ENCODE data around the gene ATP6V0A1.
"Not testable (repeated sequence)": the region's sequence is repeated elsewhere in the genome, so short reads cannot be mapped to it uniquely, and the experiment has no call there.

ATP6V0A1 gene

DNA sequence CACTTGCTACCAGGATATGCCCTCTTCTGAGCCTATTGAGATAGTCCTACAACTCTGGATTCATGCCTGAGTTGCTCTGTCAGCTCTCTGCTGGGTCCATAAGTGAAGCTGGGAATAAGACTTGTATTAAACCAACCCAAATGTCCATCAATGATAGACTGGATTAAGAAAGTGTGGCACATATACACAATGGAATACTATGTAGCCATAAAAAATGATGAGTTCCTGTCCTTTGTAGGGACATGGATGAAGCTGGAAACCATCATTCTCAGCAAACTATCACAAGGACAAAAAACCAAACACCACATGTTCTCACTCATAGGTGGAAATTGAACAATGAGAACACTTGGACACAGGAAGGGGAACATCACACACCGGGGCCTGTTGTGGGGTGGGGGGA lies 19.1 kb downstream of the ATP6V0A1 start:
- DNase-seq = not testable (repeated sequence)

DNA sequence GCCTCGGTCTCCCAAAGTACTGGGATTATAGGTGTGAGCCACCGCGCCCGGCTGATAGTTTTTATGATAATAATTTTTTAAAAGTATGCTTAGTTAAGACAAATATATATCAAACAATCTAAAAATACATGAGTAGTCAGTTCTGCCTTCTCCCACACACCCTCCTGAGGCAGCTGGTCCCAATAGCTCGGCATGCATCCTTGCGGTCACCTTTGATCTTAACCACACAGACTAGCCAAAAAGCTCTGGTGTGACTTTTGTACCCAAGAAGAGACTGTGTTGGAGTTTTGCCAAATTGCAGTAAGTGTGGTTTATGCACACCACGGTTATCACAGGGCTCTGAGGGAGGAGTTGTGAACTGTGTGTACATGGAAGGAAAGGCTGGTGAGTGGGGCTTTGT lies 25.6 kb downstream of the ATP6V0A1 start:
- peak; percentile 80 for DNase-seq

GRCh38 chr17:42485680-42486079 lies 27.0 kb downstream of the ATP6V0A1 start:
- DNase-seq = no peak

GRCh38 chr17:42488032-42488431 lies 29.4 kb downstream of the ATP6V0A1 start:
- DNase-seq = no peak

DNA sequence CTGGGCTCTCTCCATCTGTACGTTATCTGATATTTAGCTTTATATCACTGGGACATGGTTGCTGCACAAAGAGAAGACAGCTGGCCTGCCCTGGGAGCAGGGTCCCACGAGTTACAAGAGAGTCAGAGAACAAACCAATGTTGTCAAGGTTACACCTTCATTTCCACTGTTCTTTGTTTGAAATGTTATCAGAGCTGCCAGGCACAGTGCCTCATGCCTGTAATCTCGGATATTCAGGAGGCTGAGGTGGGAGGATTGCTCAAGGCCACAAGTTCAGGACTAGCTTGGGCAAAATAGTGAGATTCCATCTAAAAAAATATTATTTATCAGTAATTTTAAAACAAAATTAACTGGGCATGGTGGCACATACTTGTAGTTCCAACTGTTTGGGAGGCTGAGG lies 34.6 kb downstream of the ATP6V0A1 start:
- no peak for DNase-seq

GRCh38 chr17:42494673-42495072 lies 36.0 kb downstream of the ATP6V0A1 start:
- DNase-seq = no peak

GRCh38 chr17:42498828-42499227 lies 40.1 kb downstream of the ATP6V0A1 start:
- DNase-seq = no peak

GRCh38 chr17:42502091-42502490 lies 43.4 kb downstream of the ATP6V0A1 start:
- no peak for DNase-seq

DNA sequence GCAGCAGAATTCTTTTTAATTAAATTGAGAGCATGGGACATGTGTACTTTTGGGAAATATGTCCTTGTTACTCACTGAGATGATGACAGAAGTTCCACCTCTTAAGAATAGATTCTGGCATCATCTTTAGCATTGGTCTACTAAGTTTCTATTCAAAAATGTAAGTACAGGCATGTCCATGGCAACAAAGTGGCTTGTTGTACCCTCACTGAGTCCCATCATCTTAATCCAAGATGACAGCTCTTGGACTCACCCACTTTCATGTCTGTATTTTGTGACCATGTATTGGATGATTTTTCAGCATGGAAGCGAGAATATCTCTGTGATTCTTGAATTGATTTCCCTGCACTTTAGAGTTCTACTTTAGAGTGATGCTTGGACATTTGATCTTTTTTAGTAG lies 44.2 kb downstream of the ATP6V0A1 start:
- DNase-seq = no peak

GRCh38 chr17:42507671-42508070 lies 49.0 kb downstream of the ATP6V0A1 start:
- no peak for DNase-seq

DNA sequence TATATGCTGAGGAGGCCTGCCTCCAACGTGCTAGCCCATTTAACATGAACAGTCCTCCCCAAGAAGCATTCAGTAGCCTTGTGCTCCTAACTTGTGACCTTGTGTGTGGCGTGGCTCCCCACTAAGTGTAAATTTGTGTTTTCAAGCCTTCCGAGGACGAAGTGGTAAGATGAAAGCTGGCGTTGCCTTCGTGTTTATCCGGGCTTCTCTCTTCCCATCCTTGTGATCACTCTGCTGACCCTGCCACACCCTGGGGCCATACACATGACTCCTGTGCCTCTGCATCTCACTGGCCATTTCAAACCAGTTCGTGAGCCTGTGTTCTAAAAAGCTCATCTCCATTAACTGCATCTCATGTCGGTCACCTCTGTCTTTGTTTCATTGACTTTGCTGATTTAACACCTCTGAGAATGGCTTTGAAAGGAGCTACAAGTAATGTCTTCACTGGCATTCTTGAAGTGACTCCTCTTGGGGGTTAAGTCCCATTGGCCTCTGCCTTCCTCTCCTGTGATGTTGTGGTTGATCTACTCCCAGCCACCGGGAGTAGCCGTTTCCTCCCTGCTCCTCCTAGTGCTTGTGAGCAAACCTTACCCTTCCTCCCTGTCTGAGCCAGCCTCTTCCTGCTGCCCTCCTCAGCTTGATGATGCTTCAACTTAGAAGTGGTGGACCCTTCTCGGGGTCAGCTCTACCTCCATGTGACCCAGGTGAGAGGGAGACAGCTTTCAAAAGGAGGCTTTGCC lies 49.9 kb downstream of the ATP6V0A1 start:
- DNase-seq = no peak

- no peak for DNase-seq
These were observed 50.7 kb downstream of the ATP6V0A1 start for GRCh38 chr17:42509409-42509808.

- DNase-seq = no peak
These were observed 51.2 kb downstream of the ATP6V0A1 start for GRCh38 chr17:42509841-42510240.

DNA sequence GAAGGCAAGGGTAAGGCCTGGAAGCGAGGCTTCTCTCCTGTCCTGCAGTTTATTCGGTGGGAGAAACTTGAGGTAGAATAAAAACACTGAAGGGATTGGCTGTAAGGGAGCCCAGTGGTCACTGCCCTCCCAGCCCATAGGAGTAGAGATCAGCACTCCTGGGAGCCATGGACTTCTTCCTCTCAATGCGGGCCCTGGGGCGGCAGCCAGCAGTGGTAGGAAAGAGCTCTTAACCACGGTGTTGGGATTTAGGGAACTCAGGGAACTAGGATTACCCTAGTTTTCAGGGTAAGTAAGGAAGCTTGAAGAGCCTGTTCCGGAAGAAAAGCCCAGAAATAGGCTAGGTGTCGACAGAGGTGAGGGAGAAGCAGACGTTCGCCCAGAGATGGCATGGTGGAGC lies 53.6 kb downstream of the ATP6V0A1 start:
- DNase-seq = no peak

DNA sequence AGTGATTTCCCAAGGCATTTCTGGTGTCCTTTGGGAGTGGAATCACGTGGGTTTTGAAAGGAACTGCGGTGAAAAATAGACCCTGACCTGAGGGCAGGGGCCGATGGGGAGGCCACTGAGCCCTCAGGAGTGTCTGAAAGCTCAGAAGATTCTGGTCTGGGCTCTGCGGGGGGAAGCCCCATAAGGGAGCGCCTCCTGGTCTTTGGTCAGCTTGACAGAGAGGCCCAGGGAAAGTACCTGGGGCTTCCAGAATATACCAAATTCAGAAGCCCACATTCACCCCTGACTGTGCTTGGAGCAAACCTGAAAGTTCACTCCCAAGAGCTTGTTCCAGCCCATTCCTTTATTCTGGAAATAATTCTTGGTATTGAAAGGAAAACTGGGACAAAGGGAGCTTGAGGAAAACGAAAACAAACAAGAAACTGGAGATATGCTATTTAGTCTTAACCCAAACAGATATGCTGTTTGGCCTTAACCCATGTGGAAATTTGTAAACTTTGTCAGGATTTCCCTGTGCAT lies 54.1 kb downstream of the ATP6V0A1 start:
- no peak for DNase-seq

GRCh38 chr17:42513686-42514085 lies 55.0 kb downstream of the ATP6V0A1 start:
- no peak for DNase-seq

DNA sequence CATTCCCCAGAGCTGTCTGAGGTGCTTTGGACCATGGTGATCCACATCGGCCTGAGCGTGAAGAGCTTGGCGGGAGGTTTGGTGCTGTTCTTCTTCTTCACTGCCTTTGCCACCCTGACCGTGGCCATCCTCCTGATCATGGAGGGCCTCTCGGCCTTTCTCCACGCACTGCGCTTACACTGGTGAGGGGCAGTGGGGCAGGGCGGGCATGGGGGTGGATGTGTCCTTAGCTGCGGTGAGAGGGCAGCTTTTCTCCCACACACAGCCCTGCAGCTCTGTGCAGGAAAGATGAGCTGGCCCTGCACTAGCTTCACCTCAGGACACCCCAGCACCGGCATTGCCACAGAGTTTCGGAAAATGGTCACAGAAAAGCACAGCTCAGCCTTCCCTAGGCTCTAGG lies 55.6 kb downstream of the ATP6V0A1 start:
- no peak for DNase-seq

- DNase-seq = no peak
These were observed 56.2 kb downstream of the ATP6V0A1 start for GRCh38 chr17:42514867-42515266.

- peak; percentile 86 for DNase-seq
These were observed 58.8 kb downstream of the ATP6V0A1 start for GRCh38 chr17:42517516-42517915.

- DNase-seq = no peak
These were observed 59.5 kb downstream of the ATP6V0A1 start for GRCh38 chr17:42518046-42518754.

DNA sequence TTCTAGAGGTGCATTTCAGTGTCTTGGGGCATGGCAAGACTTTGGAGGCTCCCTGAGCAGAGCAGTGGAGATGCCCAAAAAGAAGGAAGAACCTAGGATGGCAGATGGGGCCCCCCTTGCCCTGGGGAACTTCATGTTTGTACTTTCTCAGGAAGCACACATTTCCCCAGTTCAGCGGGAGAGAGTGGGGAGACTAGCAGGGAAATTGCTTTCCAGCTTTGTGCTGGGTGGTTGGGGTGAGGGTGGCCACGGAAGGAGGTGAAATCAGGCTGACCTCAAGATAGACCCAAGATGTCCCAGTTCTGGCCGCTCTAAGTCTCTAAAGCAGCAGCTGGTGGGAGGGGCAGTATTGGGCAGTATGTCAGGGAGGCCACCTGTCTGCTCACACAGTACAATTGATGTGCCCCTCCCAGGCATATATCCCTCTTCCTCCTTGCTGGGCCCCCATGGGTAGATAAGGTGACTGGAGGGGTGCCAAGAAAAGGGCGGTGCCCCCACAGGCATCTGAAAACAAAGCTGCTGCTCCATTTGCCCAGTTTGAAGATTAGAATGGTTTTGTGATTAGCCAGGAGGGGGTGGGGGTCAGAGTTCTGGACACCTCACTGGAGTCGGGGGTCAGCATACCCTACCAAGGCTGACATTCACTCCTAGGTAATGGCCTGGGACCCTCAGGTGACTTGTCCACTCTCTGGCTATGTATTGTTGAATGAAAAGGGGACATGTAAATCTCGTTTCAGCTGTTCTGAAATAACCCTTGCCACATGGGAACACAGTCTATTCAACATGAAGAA lies 60.3 kb downstream of the ATP6V0A1 start:
- no peak for DNase-seq

DNA sequence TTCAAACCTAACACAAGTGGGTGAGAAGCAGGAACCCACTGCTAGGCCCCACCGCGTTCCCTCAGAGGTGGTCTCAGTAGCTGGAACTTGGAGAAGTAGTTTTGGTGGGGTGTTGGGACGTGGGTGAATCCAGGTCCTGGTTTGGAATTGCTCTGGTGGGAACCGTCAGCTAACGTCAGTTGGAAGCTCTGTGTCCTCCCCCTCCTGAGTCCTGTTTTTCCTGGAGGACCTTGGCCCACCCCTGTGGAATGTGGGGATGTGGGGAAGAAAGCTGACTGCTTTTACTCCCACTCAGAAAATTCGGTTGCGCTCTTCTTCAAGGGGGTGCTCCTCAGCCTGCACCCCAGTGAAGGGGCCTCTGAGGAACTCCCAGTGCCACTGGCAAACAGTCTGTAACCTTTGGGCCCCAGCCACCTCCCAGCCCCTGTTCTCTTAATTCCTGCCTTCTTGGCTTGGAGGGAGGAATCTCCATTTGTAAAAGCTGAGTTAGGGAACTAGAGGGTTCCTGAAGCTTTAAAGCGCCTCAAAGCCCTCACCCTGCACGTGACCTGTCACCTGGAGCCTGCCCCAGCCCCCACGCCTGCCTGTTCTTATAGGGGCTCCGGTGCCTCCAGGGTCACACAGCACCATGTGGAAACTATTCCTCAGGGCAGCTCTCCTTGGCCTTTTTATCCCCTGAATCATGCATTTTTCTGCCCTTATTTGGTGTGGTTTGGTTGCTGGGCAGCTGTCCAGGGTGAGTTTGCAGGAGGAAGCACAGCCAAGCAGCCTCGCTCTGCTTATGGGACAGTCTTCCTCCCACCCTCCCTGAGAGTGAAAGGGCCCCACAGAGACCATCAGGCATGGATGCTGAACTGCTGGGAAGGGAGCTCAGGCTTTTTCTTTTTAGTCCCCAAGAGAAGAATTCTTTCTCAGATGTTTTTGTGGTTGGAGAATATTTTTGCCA lies 61.1 kb downstream of the ATP6V0A1 start:
- DNase-seq = no peak

Data from stimulated activated CD4-positive, alpha-beta T cell treated with anti-CD3 and anti-CD28 coated beads, Interleukin-15, amount 100 ng/mL, for 24 hours (primary cell).